ENCODE data around the gene POLR1A.

Gene POLR1A

GRCh38 chr2:86019121-86019520 is 86.6 kb downstream of the POLR1A start:
- no peak for DNase-seq

GRCh38 chr2:86017901-86018896 is 87.5 kb downstream of the POLR1A start:
- DNase-seq = no peak

GRCh38 chr2:86016581-86016980 is 89.1 kb downstream of the POLR1A start:
- no peak for DNase-seq

GRCh38 chr2:86015699-86016098 is 90.0 kb downstream of the POLR1A start:
- no peak for DNase-seq

- DNase-seq = no peak
Measured at GRCh38 chr2:86015006-86015405, 90.7 kb downstream of the POLR1A start.

GRCh38 chr2:86014493-86014892 is 91.2 kb downstream of the POLR1A start:
- DNase-seq = no peak

GRCh38 chr2:86012007-86012712 is 93.5 kb downstream of the POLR1A start:
- DNase-seq = no peak

GRCh38 chr2:86011449-86011941 is 94.2 kb downstream of the POLR1A start:
- no peak for DNase-seq

GRCh38 chr2:86010083-86010482 is 95.6 kb downstream of the POLR1A start:
- no peak for DNase-seq

- DNase-seq = no peak
Measured at GRCh38 chr2:86006524-86006923, 99.2 kb downstream of the POLR1A start.

- no peak for DNase-seq
Measured at GRCh38 chr2:86003967-86004366, 101.7 kb downstream of the POLR1A start.

- no peak for DNase-seq
Measured at GRCh38 chr2:86003104-86003503, 102.6 kb downstream of the POLR1A start.

- DNase-seq = no peak
Measured at GRCh38 chr2:86002375-86002774, 103.3 kb downstream of the POLR1A start.

- DNase-seq = no peak
Measured at GRCh38 chr2:86001326-86001725, 104.4 kb downstream of the POLR1A start.

- DNase-seq = no peak
Measured at GRCh38 chr2:86000938-86001312, 104.8 kb downstream of the POLR1A start.

GRCh38 chr2:86000131-86000937 is 105.4 kb downstream of the POLR1A start:
- DNase-seq = no peak

- no peak for DNase-seq
Measured at GRCh38 chr2:85999061-85999831, 106.4 kb downstream of the POLR1A start.

GRCh38 chr2:85998071-85998991 is 107.4 kb downstream of the POLR1A start:
- DNase-seq = no peak

GRCh38 chr2:85997017-85997970 is 108.4 kb downstream of the POLR1A start:
- no peak for DNase-seq

- no peak for DNase-seq
Measured at GRCh38 chr2:85996591-85996990, 109.1 kb downstream of the POLR1A start.

Data from NCI-H1105 treated with DMSO at 0.1 percent for 48 hours (cell line).